SK-N-SH treated with all-trans-retinoic acid at 6 μM for 48 hours (cell line): ENCODE measurements around the gene IGFBP3.

Experiments
- ARNTL ChIP-seq: fragments of 450-650 bp; formaldehyde crosslinking; IDR thresholded peaks from 2 replicates; pipeline ENCODE4 v1.5.0; 2020; ENCODE audit warnings: low read depth, mild to moderate bottlenecking, moderate library complexity, borderline replicate concordance
- BACH2 ChIP-seq: fragments of 250-450 bp; sonication (Bioruptor Pico); IDR thresholded peaks from 2 replicates; pipeline ENCODE4 v1.9.0; 2021; ENCODE audit warnings: mild to moderate bottlenecking, borderline replicate concordance
- ESRRG ChIP-seq: fragments of 250-450 bp; sonication (Bioruptor Pico); IDR thresholded peaks from 2 replicates; pipeline ENCODE4 v1.6.1; 2021; ENCODE audit warnings: mild to moderate bottlenecking
- GLIS3 ChIP-seq: fragments of 250-450 bp; sonication (Bioruptor Pico); IDR thresholded peaks from 2 replicates; pipeline ENCODE4 v1.5.0; 2020; ENCODE audit warnings: mild to moderate bottlenecking, moderate library complexity
- ISL1 ChIP-seq: fragments of 250-450 bp; sonication (Bioruptor Pico); IDR thresholded peaks from 2 replicates; pipeline ENCODE4 v2.1.2; 2022; ENCODE audit warnings: mild to moderate bottlenecking, moderate library complexity
- TOX ChIP-seq: fragments of 250-450 bp; sonication (Bioruptor Pico); IDR thresholded peaks from 2 replicates; pipeline ENCODE4 v1.8.0; 2021; ENCODE audit warnings: mild to moderate bottlenecking, moderate library complexity, borderline replicate concordance
- ZFP3 ChIP-seq: fragments of 250-450 bp; sonication (Bioruptor Pico); IDR thresholded peaks from 2 replicates; pipeline ENCODE4 v1.5.0; 2020; ENCODE audit warnings: mild to moderate bottlenecking, moderate library complexity
- ZFP30 ChIP-seq: fragments of 450-650 bp; formaldehyde crosslinking; IDR thresholded peaks from 2 replicates; pipeline ENCODE4 v1.5.0; 2022; ENCODE audit warnings: mild to moderate bottlenecking, moderate library complexity
- ZNF565 ChIP-seq: fragments of 450-650 bp; formaldehyde crosslinking; conservative IDR thresholded peaks from 2 replicates; pipeline ENCODE4 v1.5.0; 2020; ENCODE audit warnings: low read depth, mild to moderate bottlenecking, moderate library complexity
- TF ChIP-seq, protein P1 (sequence below): fragments of 250-450 bp; sonication (Bioruptor Pico); IDR thresholded peaks from 2 replicates; pipeline ENCODE4 v1.5.1; 2020; ENCODE audit warnings: low read depth, mild to moderate bottlenecking, moderate library complexity
- TF ChIP-seq, protein P2 (sequence below): fragments of 250-450 bp; sonication (Bioruptor Pico); IDR thresholded peaks from 2 replicates; pipeline ENCODE4 v1.8.0; 2020; ENCODE audit warnings: mild to moderate bottlenecking, moderate library complexity, borderline replicate concordance
- TF ChIP-seq, protein P3 (sequence below): fragments of 250-450 bp; sonication (Bioruptor Pico); IDR thresholded peaks from 2 replicates; pipeline ENCODE4 v1.5.0; 2020; ENCODE audit warnings: mild to moderate bottlenecking, moderate library complexity

DNA sequence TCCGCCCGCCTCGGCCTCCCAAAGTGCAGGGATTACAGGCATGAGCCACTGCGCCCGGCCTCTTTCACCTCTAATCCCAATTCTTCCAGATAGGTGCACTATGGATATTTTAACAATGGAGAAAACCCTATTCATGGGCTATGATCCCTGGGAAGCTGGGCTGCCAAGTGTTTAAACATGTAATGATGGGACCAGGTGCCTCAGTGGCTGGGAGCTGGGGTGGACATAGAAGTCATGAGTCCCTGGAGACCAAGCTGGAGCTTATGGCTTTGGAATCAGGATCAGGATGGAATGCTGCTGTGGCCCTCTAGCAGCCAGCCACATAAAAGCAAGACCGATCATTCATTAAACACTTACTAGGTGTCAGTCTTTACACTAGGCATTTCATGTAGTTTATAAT, 41.8 kb upstream of the IGFBP3 start:
- TF ChIP-seq ARNTL (CRISPR knock-in tag) (no peak), ZFP3 (CRISPR knock-in tag) (no peak), BACH2 (CRISPR knock-in tag) (no peak), ISL1 (CRISPR knock-in tag) (no peak), TOX (no peak), GLIS3 (no peak), ZFP30 (CRISPR knock-in tag) (no peak), ESRRG (CRISPR knock-in tag) (no peak), ZNF565 (no peak)
- TF ChIP-seq, protein P1, sequence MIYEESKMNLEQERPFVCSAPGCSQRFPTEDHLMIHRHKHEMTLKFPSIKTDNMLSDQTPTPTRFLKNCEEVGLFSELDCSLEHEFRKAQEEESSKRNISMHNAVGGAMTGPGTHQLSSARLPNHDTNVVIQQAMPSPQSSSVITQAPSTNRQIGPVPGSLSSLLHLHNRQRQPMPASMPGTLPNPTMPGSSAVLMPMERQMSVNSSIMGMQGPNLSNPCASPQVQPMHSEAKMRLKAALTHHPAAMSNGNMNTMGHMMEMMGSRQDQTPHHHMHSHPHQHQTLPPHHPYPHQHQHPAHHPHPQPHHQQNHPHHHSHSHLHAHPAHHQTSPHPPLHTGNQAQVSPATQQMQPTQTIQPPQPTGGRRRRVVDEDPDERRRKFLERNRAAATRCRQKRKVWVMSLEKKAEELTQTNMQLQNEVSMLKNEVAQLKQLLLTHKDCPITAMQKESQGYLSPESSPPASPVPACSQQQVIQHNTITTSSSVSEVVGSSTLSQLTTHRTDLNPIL (CRISPR knock-in tag), result no peak
- TF ChIP-seq, protein P2, sequence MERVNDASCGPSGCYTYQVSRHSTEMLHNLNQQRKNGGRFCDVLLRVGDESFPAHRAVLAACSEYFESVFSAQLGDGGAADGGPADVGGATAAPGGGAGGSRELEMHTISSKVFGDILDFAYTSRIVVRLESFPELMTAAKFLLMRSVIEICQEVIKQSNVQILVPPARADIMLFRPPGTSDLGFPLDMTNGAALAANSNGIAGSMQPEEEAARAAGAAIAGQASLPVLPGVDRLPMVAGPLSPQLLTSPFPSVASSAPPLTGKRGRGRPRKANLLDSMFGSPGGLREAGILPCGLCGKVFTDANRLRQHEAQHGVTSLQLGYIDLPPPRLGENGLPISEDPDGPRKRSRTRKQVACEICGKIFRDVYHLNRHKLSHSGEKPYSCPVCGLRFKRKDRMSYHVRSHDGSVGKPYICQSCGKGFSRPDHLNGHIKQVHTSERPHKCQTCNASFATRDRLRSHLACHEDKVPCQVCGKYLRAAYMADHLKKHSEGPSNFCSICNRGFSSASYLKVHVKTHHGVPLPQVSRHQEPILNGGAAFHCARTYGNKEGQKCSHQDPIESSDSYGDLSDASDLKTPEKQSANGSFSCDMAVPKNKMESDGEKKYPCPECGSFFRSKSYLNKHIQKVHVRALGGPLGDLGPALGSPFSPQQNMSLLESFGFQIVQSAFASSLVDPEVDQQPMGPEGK (CRISPR knock-in tag), result no peak
- TF ChIP-seq, protein P3, sequence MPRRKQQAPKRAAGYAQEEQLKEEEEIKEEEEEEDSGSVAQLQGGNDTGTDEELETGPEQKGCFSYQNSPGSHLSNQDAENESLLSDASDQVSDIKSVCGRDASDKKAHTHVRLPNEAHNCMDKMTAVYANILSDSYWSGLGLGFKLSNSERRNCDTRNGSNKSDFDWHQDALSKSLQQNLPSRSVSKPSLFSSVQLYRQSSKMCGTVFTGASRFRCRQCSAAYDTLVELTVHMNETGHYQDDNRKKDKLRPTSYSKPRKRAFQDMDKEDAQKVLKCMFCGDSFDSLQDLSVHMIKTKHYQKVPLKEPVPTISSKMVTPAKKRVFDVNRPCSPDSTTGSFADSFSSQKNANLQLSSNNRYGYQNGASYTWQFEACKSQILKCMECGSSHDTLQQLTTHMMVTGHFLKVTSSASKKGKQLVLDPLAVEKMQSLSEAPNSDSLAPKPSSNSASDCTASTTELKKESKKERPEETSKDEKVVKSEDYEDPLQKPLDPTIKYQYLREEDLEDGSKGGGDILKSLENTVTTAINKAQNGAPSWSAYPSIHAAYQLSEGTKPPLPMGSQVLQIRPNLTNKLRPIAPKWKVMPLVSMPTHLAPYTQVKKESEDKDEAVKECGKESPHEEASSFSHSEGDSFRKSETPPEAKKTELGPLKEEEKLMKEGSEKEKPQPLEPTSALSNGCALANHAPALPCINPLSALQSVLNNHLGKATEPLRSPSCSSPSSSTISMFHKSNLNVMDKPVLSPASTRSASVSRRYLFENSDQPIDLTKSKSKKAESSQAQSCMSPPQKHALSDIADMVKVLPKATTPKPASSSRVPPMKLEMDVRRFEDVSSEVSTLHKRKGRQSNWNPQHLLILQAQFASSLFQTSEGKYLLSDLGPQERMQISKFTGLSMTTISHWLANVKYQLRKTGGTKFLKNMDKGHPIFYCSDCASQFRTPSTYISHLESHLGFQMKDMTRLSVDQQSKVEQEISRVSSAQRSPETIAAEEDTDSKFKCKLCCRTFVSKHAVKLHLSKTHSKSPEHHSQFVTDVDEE, result no peak
